Adrenal gland (tissue), 5 donors: ENCODE measurements around the gene TRIP10.

Source experiments
- POLR2A ChIP-seq, 2 donors: fragments of 450-650 bp; IDR thresholded peaks; one replicate each; pipeline ENCODE4 v1.6.1; 2017; ENCODE audit warnings: antibody characterized with exemption in 2 of 2, mild to moderate bottlenecking in 2 of 2, moderate library complexity in 1 of 2
- TF ChIP-seq, protein P1 (sequence below), 6 experiments: fragments of 450-650 bp in 4 of 6; fragments of 200-600 bp in 2 of 6; sonication (generic) in 1 of 6; IDR thresholded peaks; 1 replicate in 5 of 6; 2 replicates in 1 of 6; pipeline versions ENCODE4 v1.5.1 to v1.8.0; 2016 to 2021; ENCODE audit warnings: antibody characterized with exemption in 6 of 6, mild to moderate bottlenecking in 2 of 6, moderate library complexity in 1 of 6
- donor health status: DM: no; HTN: no; CAD: no.

- TF ChIP-seq, protein P1, sequence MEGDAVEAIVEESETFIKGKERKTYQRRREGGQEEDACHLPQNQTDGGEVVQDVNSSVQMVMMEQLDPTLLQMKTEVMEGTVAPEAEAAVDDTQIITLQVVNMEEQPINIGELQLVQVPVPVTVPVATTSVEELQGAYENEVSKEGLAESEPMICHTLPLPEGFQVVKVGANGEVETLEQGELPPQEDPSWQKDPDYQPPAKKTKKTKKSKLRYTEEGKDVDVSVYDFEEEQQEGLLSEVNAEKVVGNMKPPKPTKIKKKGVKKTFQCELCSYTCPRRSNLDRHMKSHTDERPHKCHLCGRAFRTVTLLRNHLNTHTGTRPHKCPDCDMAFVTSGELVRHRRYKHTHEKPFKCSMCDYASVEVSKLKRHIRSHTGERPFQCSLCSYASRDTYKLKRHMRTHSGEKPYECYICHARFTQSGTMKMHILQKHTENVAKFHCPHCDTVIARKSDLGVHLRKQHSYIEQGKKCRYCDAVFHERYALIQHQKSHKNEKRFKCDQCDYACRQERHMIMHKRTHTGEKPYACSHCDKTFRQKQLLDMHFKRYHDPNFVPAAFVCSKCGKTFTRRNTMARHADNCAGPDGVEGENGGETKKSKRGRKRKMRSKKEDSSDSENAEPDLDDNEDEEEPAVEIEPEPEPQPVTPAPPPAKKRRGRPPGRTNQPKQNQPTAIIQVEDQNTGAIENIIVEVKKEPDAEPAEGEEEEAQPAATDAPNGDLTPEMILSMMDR (IDR thresholded peaks at IDR 0.05) = no peak
- no peak for TF ChIP-seq POLR2A (IDR thresholded peaks at IDR 0.05)
Measured at GRCh38 chr19:6708346-6708745, 31.1 kb upstream of the TRIP10 start.
